ENCODE data around the gene DGKI.

- TF ChIP-seq CTCF (IDR thresholded peaks at IDR 0.05) = no peak
- TF ChIP-seq TP53 (CRISPR knock-in tag; IDR thresholded peaks at IDR 0.05) = no peak
- TF ChIP-seq FOXP4 (CRISPR knock-in tag; IDR thresholded peaks at IDR 0.05) = no peak
- no peak for TF ChIP-seq ZBTB43 (CRISPR knock-in tag; IDR thresholded peaks at IDR 0.05)
- TF ChIP-seq FOXP1 (CRISPR knock-in tag; IDR thresholded peaks at IDR 0.05; ENCODE audit: borderline replicate concordance) = no peak
- TF ChIP-seq NR2C2 (CRISPR knock-in tag; IDR thresholded peaks at IDR 0.05) = no peak
- no peak for TF ChIP-seq ATF6 (CRISPR knock-in tag; IDR thresholded peaks at IDR 0.05)
Observed at GRCh38 chr7:137886281-137886680, 39.5 kb upstream of the DGKI start.
